Liver (tissue), 9 donors: ENCODE data around the gene CDH22. TPM values are rescaled to one million over a fixed set of nuclear protein-coding genes. Genes with fewer than 3 reads are reported as not detected.

ENCODE experiments used
- DNase-seq: peaks from one replicate; pipeline ENCODE4 v3.0.0-alpha.2; 2017; ENCODE audit warnings: low spot score
- H3K27ac ChIP-seq, 2 donors: one replicate each; pipeline ENCODE4 v1.7.0; 2013; ENCODE audit warnings: inconsistent platforms in 2 of 2, low read length in 2 of 2, control low read depth in 1 of 2, low read depth in 1 of 2, mild to moderate bottlenecking in 1 of 2
- H3K27me3 ChIP-seq, 4 donors: one replicate each; pipeline versions ENCODE4 v1.6.1 to v1.7.0; 2013; ENCODE audit warnings: low read length in 3 of 4, inconsistent platforms in 1 of 4, mild to moderate bottlenecking in 1 of 4, moderate library complexity in 1 of 4; ENCODE audit not compliant: control insufficient read depth in 4 of 4, insufficient read depth in 4 of 4
- H3K36me3 ChIP-seq, 4 donors: one replicate each; pipeline versions ENCODE4 v1.6.1 to v1.7.0; 2013; ENCODE audit warnings: low read length in 3 of 4, mild to moderate bottlenecking in 3 of 4, low read depth in 1 of 4, moderate library complexity in 1 of 4; ENCODE audit not compliant: control insufficient read depth in 4 of 4, insufficient read depth in 3 of 4
- H3K4me1 ChIP-seq, 4 donors: one replicate each; pipeline versions ENCODE4 v1.6.1 to v1.7.0; 2013; ENCODE audit warnings: low read length in 3 of 4, mild to moderate bottlenecking in 3 of 4, moderate library complexity in 1 of 4; ENCODE audit not compliant: control insufficient read depth in 4 of 4, insufficient read depth in 4 of 4
- H3K4me3 ChIP-seq, 3 donors: one replicate each; pipeline versions ENCODE4 v1.6.1 to v1.7.0; 2013; ENCODE audit warnings: low read length in 3 of 3, control low read depth in 1 of 3, low read depth in 1 of 3, mild to moderate bottlenecking in 1 of 3
- H3K9ac ChIP-seq, 2 donors: one replicate each; pipeline ENCODE4 v1.7.0; 2013; ENCODE audit warnings: low read length in 2 of 2, mild to moderate bottlenecking in 2 of 2, moderate library complexity in 2 of 2, control low read depth in 1 of 2, low read depth in 1 of 2
- H3K9me3 ChIP-seq, 4 donors: one replicate each; pipeline versions ENCODE4 v1.6.1 to v1.7.0; 2013; ENCODE audit warnings: low read length in 3 of 4; ENCODE audit not compliant: control insufficient read depth in 4 of 4
- CTCF ChIP-seq: fragments of 150-350 bp; IDR thresholded peaks from 2 replicates; pipeline ENCODE4 v1.5.1; 2017; ENCODE audit warnings: improper control_type of control experiment, low read depth, low read length; ENCODE audit not compliant: missing input control
- EGR1 ChIP-seq, 2 donors: IDR thresholded peaks; 2 replicates each; pipeline ENCODE4 v1.6.1; 2016 to 2018; ENCODE audit warnings: antibody characterized with exemption in 2 of 2, low read depth in 2 of 2
- FOXA1 ChIP-seq: IDR thresholded peaks from 2 replicates; pipeline ENCODE4 v1.6.1; 2016; ENCODE audit warnings: antibody characterized with exemption
- GABPA ChIP-seq, 2 donors: IDR thresholded peaks in 1 of 2; conservative IDR thresholded peaks in 1 of 2; 2 replicates each; pipeline ENCODE4 v1.6.1; 2016; ENCODE audit warnings: antibody characterized with exemption in 2 of 2, mild to moderate bottlenecking in 1 of 2, moderate library complexity in 1 of 2
- HNF4A ChIP-seq, 2 donors: conservative IDR thresholded peaks; 2 replicates each; pipeline ENCODE4 v1.6.1; 2016; ENCODE audit warnings: antibody characterized with exemption in 2 of 2, mild to moderate bottlenecking in 2 of 2
- HNF4G ChIP-seq: IDR thresholded peaks from 2 replicates; pipeline ENCODE4 v1.6.1; 2016; ENCODE audit warnings: antibody characterized with exemption
- RAD21 ChIP-seq, 2 donors: IDR thresholded peaks; 2 replicates each; pipeline ENCODE4 v1.6.1; 2016; ENCODE audit warnings: antibody characterized with exemption in 2 of 2, mild to moderate bottlenecking in 2 of 2
- RXRA ChIP-seq, 2 donors: IDR thresholded peaks; 2 replicates each; pipeline ENCODE4 v1.6.1; 2017 to 2018; ENCODE audit warnings: antibody characterized with exemption in 2 of 2, mild to moderate bottlenecking in 1 of 2
- SP1 ChIP-seq: IDR thresholded peaks from 2 replicates; pipeline ENCODE4 v1.6.1; 2018; ENCODE audit warnings: antibody characterized with exemption, mild to moderate bottlenecking
- TAF1 ChIP-seq: conservative IDR thresholded peaks from 2 replicates; pipeline ENCODE4 v1.6.1; 2016; ENCODE audit warnings: antibody characterized with exemption, mild to moderate bottlenecking
- WGBS: extraction: QIAGEN DNeasy Blood & Tissue Kit; methylation state at CpG from one replicate; pipeline ENCODE4 v1.1.7; 2013; 5-methylcytosine and 5-hydroxymethylcytosine counted together
- polyA plus RNA-seq, 2 donors: library from polyadenylated mRNA; stranded (reverse) in 1 of 2; unstranded in 1 of 2; fragments of 200-250 nt in 1 of 2; fragments of >200 nt in 1 of 2; fragmentation: Nextera tagmentation in 1 of 2; extraction: Ambion mirVana in 1 of 2; gene quantifications; one replicate each; pipeline versions ENCODE4 v1.2.1 to v1.2.3, GENCODE V29; 2013 to 2015
- total RNA-seq, 2 donors: library from RNA; depleted of rRNA; stranded (reverse); fragments of >200 nt; gene quantifications; one replicate each; pipeline ENCODE4 v1.2.3, GENCODE V29; 2014
- TF ChIP-seq, protein P1 (sequence below): IDR thresholded peaks from 2 replicates; pipeline ENCODE4 v1.6.1; 2016; ENCODE audit warnings: antibody characterized with exemption, mild to moderate bottlenecking
- TF ChIP-seq, protein P2 (sequence below): IDR thresholded peaks from 2 replicates; pipeline ENCODE4 v1.6.1; 2016; ENCODE audit warnings: antibody characterized with exemption
- TF ChIP-seq, protein P3 (sequence below): IDR thresholded peaks from 2 replicates; pipeline ENCODE4 v1.6.1; 2016; ENCODE audit warnings: antibody characterized with exemption
- donor health status: healthy.
- donor health status: healthy.
- donor health status: healthy.
- donor health status: healthy.
- donor health status: healthy.

The CDH22 gene
- total and polyA plus RNA-seq, 4 donors: 0.02 TPM; not detected in 3

GRCh38 chr20:46137816-46138215 is 170.5 kb downstream of the CDH22 start:
- H3K27ac ChIP-seq: no peak overlapping the region
- H3K4me3 ChIP-seq: no peak overlapping the region
- 71% methylated on average over 5 of the region's 5 CpGs for WGBS
- H3K27me3 ChIP-seq: peaks cover 0 to 2% (median 0%) of the 10 kb centered on the region in 4 donors
- no peaks in the 10 kb centered on the region for H3K36me3 ChIP-seq
- H3K9ac ChIP-seq: no peak overlapping the region
- H3K9me3 ChIP-seq: no peaks in the 10 kb centered on the region
- H3K4me1 ChIP-seq: no peaks in the 10 kb centered on the region
- DNase-seq: no peak
- TF ChIP-seq, protein P1, sequence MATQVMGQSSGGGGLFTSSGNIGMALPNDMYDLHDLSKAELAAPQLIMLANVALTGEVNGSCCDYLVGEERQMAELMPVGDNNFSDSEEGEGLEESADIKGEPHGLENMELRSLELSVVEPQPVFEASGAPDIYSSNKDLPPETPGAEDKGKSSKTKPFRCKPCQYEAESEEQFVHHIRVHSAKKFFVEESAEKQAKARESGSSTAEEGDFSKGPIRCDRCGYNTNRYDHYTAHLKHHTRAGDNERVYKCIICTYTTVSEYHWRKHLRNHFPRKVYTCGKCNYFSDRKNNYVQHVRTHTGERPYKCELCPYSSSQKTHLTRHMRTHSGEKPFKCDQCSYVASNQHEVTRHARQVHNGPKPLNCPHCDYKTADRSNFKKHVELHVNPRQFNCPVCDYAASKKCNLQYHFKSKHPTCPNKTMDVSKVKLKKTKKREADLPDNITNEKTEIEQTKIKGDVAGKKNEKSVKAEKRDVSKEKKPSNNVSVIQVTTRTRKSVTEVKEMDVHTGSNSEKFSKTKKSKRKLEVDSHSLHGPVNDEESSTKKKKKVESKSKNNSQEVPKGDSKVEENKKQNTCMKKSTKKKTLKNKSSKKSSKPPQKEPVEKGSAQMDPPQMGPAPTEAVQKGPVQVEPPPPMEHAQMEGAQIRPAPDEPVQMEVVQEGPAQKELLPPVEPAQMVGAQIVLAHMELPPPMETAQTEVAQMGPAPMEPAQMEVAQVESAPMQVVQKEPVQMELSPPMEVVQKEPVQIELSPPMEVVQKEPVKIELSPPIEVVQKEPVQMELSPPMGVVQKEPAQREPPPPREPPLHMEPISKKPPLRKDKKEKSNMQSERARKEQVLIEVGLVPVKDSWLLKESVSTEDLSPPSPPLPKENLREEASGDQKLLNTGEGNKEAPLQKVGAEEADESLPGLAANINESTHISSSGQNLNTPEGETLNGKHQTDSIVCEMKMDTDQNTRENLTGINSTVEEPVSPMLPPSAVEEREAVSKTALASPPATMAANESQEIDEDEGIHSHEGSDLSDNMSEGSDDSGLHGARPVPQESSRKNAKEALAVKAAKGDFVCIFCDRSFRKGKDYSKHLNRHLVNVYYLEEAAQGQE: no peak
- TF ChIP-seq FOXA1 (no peak), SP1 (no peak), TAF1 (no peak), HNF4A (conservative IDR thresholded peaks at IDR 0.05) (no peak), RXRA (IDR thresholded peaks at IDR 0.05) (no peak)
- TF ChIP-seq, protein P2, sequence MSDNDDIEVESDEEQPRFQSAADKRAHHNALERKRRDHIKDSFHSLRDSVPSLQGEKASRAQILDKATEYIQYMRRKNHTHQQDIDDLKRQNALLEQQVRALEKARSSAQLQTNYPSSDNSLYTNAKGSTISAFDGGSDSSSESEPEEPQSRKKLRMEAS: no peak

DNA sequence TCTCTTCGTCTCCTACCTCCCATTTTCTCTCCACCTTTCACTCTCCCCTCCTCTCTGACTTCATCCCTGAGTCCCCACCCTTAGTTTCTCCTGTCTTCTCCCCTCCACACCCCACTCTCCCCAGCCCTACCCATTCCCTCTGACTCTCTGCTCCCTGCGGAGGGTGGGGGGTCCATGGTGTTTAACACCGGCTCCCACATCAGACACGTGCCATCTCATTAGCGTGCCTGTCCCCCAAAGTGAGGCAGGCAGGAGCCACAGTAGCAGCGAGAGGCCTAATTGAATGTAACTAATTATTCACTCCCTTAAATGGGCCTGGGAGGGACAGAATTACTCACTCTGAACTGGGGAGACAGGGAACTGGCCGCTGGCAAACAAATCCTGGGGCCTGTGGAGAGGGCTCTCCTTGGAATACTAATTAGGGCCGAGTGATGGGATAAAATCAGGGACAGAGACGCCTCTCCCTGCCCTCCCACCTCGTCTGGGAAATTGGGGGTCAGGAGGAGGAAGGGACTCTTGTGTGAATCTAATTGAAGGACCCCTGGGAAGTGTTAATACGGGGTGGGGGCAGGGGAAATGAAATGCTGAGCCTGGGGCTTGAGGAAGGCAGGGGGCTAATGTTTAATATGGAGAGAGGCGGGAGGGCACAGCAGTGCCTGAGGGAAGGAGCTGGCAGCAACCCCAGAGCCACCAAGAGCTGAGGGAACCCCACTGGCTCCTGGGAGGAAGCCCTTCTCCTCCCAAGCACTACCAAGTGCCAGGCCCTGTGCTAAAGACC is 172.3 kb downstream of the CDH22 start:
- DNase-seq: no peak
- TF ChIP-seq CTCF (no peak), RAD21 (IDR thresholded peaks at IDR 0.05) (no peak), HNF4A (conservative IDR thresholded peaks at IDR 0.05) (no peak), HNF4G (no peak), GABPA (IDR thresholded peaks at IDR 0.05 in 1 of 2, conservative IDR thresholded peaks at IDR 0.05 in 1 of 2) (no peak), FOXA1 (no peak), EGR1 (IDR thresholded peaks at IDR 0.05; ENCODE audit: low read depth in 2 of 2) (no peak)
- TF ChIP-seq, protein P3, sequence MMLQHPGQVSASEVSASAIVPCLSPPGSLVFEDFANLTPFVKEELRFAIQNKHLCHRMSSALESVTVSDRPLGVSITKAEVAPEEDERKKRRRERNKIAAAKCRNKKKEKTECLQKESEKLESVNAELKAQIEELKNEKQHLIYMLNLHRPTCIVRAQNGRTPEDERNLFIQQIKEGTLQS: no peak
- Histone ChIP-seq H3K4me1 (no peaks in the 10 kb centered on the region), H3K36me3 (no peaks in the 10 kb centered on the region), H3K4me3 (no peak overlapping the region), H3K9ac (no peak overlapping the region), H3K9me3 (no peaks in the 10 kb centered on the region), H3K27me3 (no peaks in the 10 kb centered on the region), H3K27ac (no peak overlapping the region)
- WGBS: 44% methylated on average over 12 of the region's 12 CpGs
